ENCODE measurements around the gene NEAT1.
A peak's percentile ranks its signal among the peaks of the same experiment; 100 is the strongest.
"Not testable (repeated sequence)": the region's sequence is repeated elsewhere in the genome, so short reads cannot be mapped to it uniquely, and the experiment has no call there.

The NEAT1 gene

GRCh38 chr11:65435411-65435931 lies 12.9 kb downstream of the NEAT1 start:
- DNase-seq, result no peak

- no peak for DNase-seq
Measured at GRCh38 chr11:65435981-65436411, 13.4 kb downstream of the NEAT1 start.

- no peak for DNase-seq
Measured at GRCh38 chr11:65436412-65437032, 13.9 kb downstream of the NEAT1 start.

- DNase-seq, result no peak
Measured at GRCh38 chr11:65437436-65438227, 15.0 kb downstream of the NEAT1 start.

GRCh38 chr11:65438257-65439151 lies 15.9 kb downstream of the NEAT1 start:
- no peak for DNase-seq

- DNase-seq, result no peak
Measured at GRCh38 chr11:65439331-65440181, 17.0 kb downstream of the NEAT1 start.

GRCh38 chr11:65440831-65441499 lies 18.4 kb downstream of the NEAT1 start:
- DNase-seq, result no peak

- peak in 1 of 2 donors; percentile 25 for DNase-seq
Measured at GRCh38 chr11:65442842-65443331, 20.3 kb downstream of the NEAT1 start.

GRCh38 chr11:65444314-65445051 lies 21.9 kb downstream of the NEAT1 start:
- DNase-seq, result no peak

GRCh38 chr11:65445101-65445603 lies 22.6 kb downstream of the NEAT1 start:
- no peak for DNase-seq

GRCh38 chr11:65445604-65446445 lies 23.2 kb downstream of the NEAT1 start:
- DNase-seq, result no peak

GRCh38 chr11:65446446-65447277 lies 24.1 kb downstream of the NEAT1 start:
- DNase-seq, result no peak

- no peak for DNase-seq
Measured at GRCh38 chr11:65448074-65448417, 25.4 kb downstream of the NEAT1 start.

GRCh38 chr11:65448418-65449105 lies 26.0 kb downstream of the NEAT1 start:
- DNase-seq, result no peak

- not testable (repeated sequence) for DNase-seq
Measured at GRCh38 chr11:65451301-65451700, 28.7 kb downstream of the NEAT1 start.

- DNase-seq, result not testable (repeated sequence)
Measured at GRCh38 chr11:65452259-65452658, 29.7 kb downstream of the NEAT1 start.

GRCh38 chr11:65452806-65453490 lies 30.4 kb downstream of the NEAT1 start:
- DNase-seq, result no peak

All from bone marrow (tissue), 2 donors.